ENCODE data around the gene NPC1L1. TPM values are rescaled to one million over a fixed set of nuclear protein-coding genes. Genes with fewer than 3 reads are reported as not detected.

Gene NPC1L1
- total RNA-seq, 1 experiment from 2014 or later, result 0.15 TPM

DNA sequence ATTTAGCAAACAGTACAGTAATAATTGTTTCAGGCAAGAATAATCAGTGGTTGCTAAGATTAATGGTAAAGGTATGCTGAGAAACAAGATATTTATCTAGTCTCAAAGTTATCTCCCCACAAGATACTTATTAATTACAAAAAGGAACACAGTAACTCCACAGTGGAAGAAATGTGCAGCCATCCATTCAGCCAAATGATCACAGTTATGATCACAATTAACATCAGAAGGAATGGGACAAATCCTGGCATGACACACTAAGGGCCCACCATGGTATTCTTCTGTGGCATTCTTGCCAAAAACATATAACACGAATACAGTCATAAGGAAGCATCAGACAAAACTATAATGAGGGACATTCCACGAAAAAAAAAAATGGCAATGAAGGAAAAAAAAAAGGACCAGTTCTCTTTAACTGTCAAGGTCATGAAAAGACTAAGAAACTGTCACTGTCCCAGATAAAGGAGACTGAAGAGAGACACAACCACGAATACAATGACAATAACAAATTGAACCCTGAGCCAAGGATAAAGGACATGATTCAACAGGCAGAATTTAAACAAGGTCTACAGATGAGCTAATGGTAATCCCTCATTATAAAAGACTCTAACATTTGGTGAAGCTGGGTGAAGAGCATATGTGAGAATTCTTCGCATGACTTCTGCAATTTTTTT is 71.5 kb downstream of the NPC1L1 start:
- Mint-ChIP-seq H3K27ac (no peak overlapping the region), H3K4me1 (no peaks in the 10 kb centered on the region), H3K27me3 (ENCODE audit: low read depth) (no peaks in the 10 kb centered on the region), H3K4me3 (no peak overlapping the region), H3K9me3 (no peaks in the 10 kb centered on the region), H3K36me3 (peaks cover 30% of the 10 kb centered on the region)
- ATAC-seq (no peak), DNase-seq (ENCODE audit: low spot score) (no peak)
- TF ChIP-seq, protein P1, sequence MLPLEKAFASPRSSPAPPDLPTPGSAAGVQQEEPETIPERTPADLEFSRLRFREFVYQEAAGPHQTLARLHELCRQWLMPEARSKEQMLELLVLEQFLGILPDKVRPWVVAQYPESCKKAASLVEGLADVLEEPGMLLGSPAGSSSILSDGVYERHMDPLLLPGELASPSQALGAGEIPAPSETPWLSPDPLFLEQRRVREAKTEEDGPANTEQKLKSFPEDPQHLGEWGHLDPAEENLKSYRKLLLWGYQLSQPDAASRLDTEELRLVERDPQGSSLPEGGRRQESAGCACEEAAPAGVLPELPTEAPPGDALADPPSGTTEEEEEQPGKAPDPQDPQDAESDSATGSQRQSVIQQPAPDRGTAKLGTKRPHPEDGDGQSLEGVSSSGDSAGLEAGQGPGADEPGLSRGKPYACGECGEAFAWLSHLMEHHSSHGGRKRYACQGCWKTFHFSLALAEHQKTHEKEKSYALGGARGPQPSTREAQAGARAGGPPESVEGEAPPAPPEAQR (CRISPR knock-in tag; IDR thresholded peaks at IDR 0.05), result no peak
- TF ChIP-seq, protein P2, sequence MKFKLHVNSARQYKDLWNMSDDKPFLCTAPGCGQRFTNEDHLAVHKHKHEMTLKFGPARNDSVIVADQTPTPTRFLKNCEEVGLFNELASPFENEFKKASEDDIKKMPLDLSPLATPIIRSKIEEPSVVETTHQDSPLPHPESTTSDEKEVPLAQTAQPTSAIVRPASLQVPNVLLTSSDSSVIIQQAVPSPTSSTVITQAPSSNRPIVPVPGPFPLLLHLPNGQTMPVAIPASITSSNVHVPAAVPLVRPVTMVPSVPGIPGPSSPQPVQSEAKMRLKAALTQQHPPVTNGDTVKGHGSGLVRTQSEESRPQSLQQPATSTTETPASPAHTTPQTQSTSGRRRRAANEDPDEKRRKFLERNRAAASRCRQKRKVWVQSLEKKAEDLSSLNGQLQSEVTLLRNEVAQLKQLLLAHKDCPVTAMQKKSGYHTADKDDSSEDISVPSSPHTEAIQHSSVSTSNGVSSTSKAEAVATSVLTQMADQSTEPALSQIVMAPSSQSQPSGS (CRISPR knock-in tag; IDR thresholded peaks at IDR 0.05; ENCODE audit: borderline replicate concordance, low read depth), result no peak
- no peak for TF ChIP-seq RORB (CRISPR knock-in tag; IDR thresholded peaks at IDR 0.05)
- TF ChIP-seq, protein P3, sequence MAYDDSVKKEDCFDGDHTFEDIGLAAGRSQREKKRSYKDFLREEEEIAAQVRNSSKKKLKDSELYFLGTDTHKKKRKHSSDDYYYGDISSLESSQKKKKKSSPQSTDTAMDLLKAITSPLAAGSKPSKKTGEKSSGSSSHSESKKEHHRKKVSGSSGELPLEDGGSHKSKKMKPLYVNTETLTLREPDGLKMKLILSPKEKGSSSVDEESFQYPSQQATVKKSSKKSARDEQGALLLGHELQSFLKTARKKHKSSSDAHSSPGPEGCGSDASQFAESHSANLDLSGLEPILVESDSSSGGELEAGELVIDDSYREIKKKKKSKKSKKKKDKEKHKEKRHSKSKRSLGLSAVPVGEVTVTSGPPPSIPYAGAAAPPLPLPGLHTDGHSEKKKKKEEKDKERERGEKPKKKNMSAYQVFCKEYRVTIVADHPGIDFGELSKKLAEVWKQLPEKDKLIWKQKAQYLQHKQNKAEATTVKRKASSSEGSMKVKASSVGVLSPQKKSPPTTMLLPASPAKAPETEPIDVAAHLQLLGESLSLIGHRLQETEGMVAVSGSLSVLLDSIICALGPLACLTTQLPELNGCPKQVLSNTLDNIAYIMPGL (CRISPR knock-in tag; IDR thresholded peaks at IDR 0.05), result no peak
- TF ChIP-seq ZNF263 (CRISPR knock-in tag; IDR thresholded peaks at IDR 0.05; ENCODE audit: low read depth), result no peak
- no peak for TF ChIP-seq ZNF423 (CRISPR knock-in tag; IDR thresholded peaks at IDR 0.05)
- no peak for TF ChIP-seq GRHL2 (CRISPR knock-in tag; IDR thresholded peaks at IDR 0.05; ENCODE audit: insufficient replicate concordance, severe bottlenecking)
- no peak for TF ChIP-seq SMAD3 (CRISPR knock-in tag; IDR thresholded peaks at IDR 0.05; ENCODE audit: borderline replicate concordance)
- no peak for TF ChIP-seq ZNF396 (CRISPR knock-in tag; IDR thresholded peaks at IDR 0.05; ENCODE audit: borderline replicate concordance)
- TF ChIP-seq, protein P4, sequence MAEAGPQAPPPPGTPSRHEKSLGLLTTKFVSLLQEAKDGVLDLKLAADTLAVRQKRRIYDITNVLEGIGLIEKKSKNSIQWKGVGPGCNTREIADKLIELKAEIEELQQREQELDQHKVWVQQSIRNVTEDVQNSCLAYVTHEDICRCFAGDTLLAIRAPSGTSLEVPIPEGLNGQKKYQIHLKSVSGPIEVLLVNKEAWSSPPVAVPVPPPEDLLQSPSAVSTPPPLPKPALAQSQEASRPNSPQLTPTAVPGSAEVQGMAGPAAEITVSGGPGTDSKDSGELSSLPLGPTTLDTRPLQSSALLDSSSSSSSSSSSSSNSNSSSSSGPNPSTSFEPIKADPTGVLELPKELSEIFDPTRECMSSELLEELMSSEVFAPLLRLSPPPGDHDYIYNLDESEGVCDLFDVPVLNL (CRISPR knock-in tag; IDR thresholded peaks at IDR 0.05; ENCODE audit: borderline replicate concordance, low read depth), result no peak
- no peak for TF ChIP-seq NR1H2 (CRISPR knock-in tag; IDR thresholded peaks at IDR 0.05)
- TF ChIP-seq, protein P5, sequence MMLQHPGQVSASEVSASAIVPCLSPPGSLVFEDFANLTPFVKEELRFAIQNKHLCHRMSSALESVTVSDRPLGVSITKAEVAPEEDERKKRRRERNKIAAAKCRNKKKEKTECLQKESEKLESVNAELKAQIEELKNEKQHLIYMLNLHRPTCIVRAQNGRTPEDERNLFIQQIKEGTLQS (CRISPR knock-in tag; conservative IDR thresholded peaks at IDR 0.05), result no peak
- no peak for TF ChIP-seq EMX1 (CRISPR knock-in tag; IDR thresholded peaks at IDR 0.05)
- TF ChIP-seq, protein P6, sequence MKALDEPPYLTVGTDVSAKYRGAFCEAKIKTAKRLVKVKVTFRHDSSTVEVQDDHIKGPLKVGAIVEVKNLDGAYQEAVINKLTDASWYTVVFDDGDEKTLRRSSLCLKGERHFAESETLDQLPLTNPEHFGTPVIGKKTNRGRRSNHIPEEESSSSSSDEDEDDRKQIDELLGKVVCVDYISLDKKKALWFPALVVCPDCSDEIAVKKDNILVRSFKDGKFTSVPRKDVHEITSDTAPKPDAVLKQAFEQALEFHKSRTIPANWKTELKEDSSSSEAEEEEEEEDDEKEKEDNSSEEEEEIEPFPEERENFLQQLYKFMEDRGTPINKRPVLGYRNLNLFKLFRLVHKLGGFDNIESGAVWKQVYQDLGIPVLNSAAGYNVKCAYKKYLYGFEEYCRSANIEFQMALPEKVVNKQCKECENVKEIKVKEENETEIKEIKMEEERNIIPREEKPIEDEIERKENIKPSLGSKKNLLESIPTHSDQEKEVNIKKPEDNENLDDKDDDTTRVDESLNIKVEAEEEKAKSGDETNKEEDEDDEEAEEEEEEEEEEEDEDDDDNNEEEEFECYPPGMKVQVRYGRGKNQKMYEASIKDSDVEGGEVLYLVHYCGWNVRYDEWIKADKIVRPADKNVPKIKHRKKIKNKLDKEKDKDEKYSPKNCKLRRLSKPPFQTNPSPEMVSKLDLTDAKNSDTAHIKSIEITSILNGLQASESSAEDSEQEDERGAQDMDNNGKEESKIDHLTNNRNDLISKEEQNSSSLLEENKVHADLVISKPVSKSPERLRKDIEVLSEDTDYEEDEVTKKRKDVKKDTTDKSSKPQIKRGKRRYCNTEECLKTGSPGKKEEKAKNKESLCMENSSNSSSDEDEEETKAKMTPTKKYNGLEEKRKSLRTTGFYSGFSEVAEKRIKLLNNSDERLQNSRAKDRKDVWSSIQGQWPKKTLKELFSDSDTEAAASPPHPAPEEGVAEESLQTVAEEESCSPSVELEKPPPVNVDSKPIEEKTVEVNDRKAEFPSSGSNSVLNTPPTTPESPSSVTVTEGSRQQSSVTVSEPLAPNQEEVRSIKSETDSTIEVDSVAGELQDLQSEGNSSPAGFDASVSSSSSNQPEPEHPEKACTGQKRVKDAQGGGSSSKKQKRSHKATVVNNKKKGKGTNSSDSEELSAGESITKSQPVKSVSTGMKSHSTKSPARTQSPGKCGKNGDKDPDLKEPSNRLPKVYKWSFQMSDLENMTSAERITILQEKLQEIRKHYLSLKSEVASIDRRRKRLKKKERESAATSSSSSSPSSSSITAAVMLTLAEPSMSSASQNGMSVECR (CRISPR knock-in tag; IDR thresholded peaks at IDR 0.05; ENCODE audit: borderline replicate concordance), result no peak
- ChIA-PET POLR2A (no interaction called here), CTCF (no interaction called here)
